Mesendoderm (in vitro differentiated cells): ENCODE measurements around the gene HCFC1R1.

Experiments used
- DNase-seq: peaks from one replicate; pipeline ENCODE4 v3.0.0; 2013
- H2AK5ac ChIP-seq: 2 replicates; pipeline ENCODE4 v1.6.1; 2013; ENCODE audit warnings: low read length, inconsistent platforms
- H2BK120ac ChIP-seq: 2 replicates; pipeline ENCODE4 v1.6.1; 2013; ENCODE audit warnings: low read depth, mild to moderate bottlenecking, low read length, moderate library complexity, mixed read lengths
- H2BK15ac ChIP-seq: replicated peaks from 2 replicates; pipeline ENCODE4 v1.6.1; 2013; ENCODE audit warnings: low read depth, mild to moderate bottlenecking, moderate library complexity
- H2BK5ac ChIP-seq: 2 replicates; pipeline ENCODE4 v1.6.1; 2013; ENCODE audit warnings: low read length, inconsistent platforms
- H3K18ac ChIP-seq: 2 replicates; pipeline ENCODE4 v1.6.1; 2013; ENCODE audit warnings: mild to moderate bottlenecking, low read length, mixed read lengths
- H3K23ac ChIP-seq: one replicate; pipeline ENCODE4 v1.6.1; 2013; ENCODE audit warnings: low read length
- H3K27ac ChIP-seq: 2 replicates; pipeline ENCODE4 v1.5.1; 2013; ENCODE audit warnings: low read depth, mild to moderate bottlenecking, inconsistent platforms, low read length, moderate library complexity
- H3K27me3 ChIP-seq: 2 replicates; pipeline ENCODE4 v1.6.1; 2013; ENCODE audit warnings: low read length, control low read depth, mild to moderate bottlenecking, inconsistent platforms; ENCODE audit not compliant: insufficient read depth, poor library complexity
- H3K36me3 ChIP-seq: 2 replicates; pipeline ENCODE4 v1.6.1; 2013; ENCODE audit warnings: low read length, inconsistent platforms; ENCODE audit not compliant: control insufficient read depth, insufficient read depth
- H3K4ac ChIP-seq: one replicate; pipeline ENCODE4 v1.6.1; 2013; ENCODE audit warnings: low read depth, mild to moderate bottlenecking, low read length, moderate library complexity
- H3K4me1 ChIP-seq: 2 replicates; pipeline ENCODE4 v1.6.1; 2013; ENCODE audit warnings: low read depth, low read length, inconsistent platforms; ENCODE audit not compliant: control insufficient read depth
- H3K4me2 ChIP-seq: 2 replicates; pipeline ENCODE4 v1.6.1; 2013; ENCODE audit warnings: low read length
- H3K4me3 ChIP-seq: 2 replicates; pipeline ENCODE4 v1.5.1; 2013; ENCODE audit warnings: mild to moderate bottlenecking, low read length
- H3K56ac ChIP-seq: one replicate; pipeline ENCODE4 v1.6.1; 2013; ENCODE audit warnings: low read length
- H3K79me1 ChIP-seq: 2 replicates; pipeline ENCODE4 v1.6.1; 2013; ENCODE audit warnings: low read length, inconsistent platforms
- H3K79me2 ChIP-seq: 2 replicates; pipeline ENCODE4 v1.6.1; 2013; ENCODE audit warnings: mild to moderate bottlenecking, low read length; ENCODE audit not compliant: control insufficient read depth, insufficient read depth
- H3K9ac ChIP-seq: 2 replicates; pipeline ENCODE4 v1.6.1; 2013; ENCODE audit warnings: low read length, inconsistent platforms
- H4K5ac ChIP-seq: one replicate; pipeline ENCODE4 v1.6.1; 2013; ENCODE audit warnings: low read length
- H4K8ac ChIP-seq: one replicate; pipeline ENCODE4 v1.6.1; 2013; ENCODE audit warnings: low read depth, mild to moderate bottlenecking, control low read depth, low read length, moderate library complexity
- WGBS: extraction: QIAGEN DNeasy Blood & Tissue Kit; methylation state at CpG from one replicate; pipeline ENCODE4 v1.1.7; 2013; ENCODE audit warnings: low lambda C conversion rate, missing lambda C conversion rate; ENCODE audit not compliant: insufficient coverage; ENCODE audit errors: extremely low coverage; 5-methylcytosine and 5-hydroxymethylcytosine counted together

The HCFC1R1 gene

DNA sequence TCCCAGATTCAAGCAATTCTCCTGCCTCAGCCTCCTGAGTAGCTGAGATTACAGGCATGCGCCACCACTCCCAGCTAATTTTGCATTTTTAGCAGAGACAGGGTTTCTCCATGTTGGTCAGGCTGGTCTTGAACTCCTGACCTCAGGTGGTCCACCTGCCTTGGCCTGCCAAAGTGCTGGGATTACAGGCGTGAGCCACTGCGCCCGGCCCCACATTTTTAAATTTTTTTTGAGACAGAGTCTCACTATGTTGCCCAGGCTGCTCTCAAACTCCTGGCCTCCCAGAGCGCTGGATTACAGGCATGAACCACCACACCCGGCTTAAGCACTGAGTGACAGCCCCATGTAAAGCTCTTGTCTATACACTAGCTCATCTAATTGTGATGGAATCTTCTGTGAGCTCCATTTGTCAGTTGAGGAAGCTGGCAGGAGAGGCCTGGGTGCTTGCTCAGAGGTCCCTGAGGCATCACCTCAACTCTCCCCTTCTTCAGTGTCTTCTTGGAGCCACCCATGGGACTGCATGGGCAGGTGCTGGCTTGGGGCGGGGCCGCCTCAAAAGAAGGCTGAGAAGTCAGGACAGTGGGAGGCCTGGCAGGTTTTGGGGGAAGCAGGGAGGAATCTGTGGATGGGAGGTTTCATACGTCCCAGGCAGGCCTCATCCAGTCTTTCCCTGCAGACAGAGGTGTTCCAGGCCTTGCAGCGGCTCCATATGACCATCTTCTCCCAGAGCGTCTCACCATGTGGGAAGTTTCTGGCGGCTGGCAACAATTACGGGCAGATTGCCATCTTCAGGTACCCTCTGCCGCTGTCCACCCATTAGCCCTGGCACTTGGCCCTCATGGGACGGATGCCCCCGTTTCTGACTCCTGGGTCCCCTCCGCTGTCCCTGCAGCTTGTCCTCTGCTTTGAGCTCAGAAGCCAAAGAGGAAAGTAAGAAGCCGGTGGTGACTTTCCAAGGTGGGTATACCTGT, 1.6 kb upstream of the HCFC1R1 start:
- peaks cover 12% of the 10 kb centered on the region for H3K4me1 ChIP-seq
- H3K27me3 ChIP-seq, result no peaks in the 10 kb centered on the region
- no peak overlapping the region for H2AK5ac ChIP-seq
- no peak overlapping the region for H3K4me2 ChIP-seq
- no peak for DNase-seq
- H3K4ac ChIP-seq, result no peak overlapping the region
- no peak overlapping the region for H3K18ac ChIP-seq
- H3K4me3 ChIP-seq, result no peak overlapping the region
- H2BK15ac ChIP-seq, result no peak overlapping the region
- no peak overlapping the region for H2BK5ac ChIP-seq
- no peak overlapping the region for H4K5ac ChIP-seq
- no CpG with 5 or more reads among the region's 18 CpGs for WGBS
- H3K23ac ChIP-seq, result no peak overlapping the region
- H3K9ac ChIP-seq, result no peak overlapping the region
- no peak overlapping the region for H3K56ac ChIP-seq
- no peak overlapping the region for H4K8ac ChIP-seq
- peaks cover 4% of the 10 kb centered on the region for H3K79me2 ChIP-seq
- no peak overlapping the region for H2BK120ac ChIP-seq
- H3K36me3 ChIP-seq, result peaks cover 8% of the 10 kb centered on the region
- peaks cover 5% of the 10 kb centered on the region for H3K79me1 ChIP-seq
- H3K27ac ChIP-seq, result no peak overlapping the region

DNA sequence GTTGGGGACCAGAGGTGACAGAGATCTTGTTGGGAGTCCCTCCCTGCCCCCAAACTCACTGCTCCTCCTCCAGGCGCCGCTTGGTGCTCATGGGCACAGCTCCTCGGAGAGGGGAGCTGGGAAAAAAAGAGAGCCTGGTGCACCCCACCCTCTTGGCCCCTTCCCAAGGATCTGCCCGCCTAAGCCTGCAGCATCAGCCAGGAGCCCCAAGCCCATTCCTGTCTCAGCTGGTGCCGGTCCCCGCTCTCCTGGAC, 400 bp downstream of the HCFC1R1 start:
- Histone ChIP-seq H3K23ac (peak overlapping the region; percentile 80), H3K4me2 (peak overlapping the region; percentile 85), H3K18ac (peak overlapping the region; percentile 69), H3K4me3 (peak overlapping the region; percentile 61), H3K4ac (no peak overlapping the region), H3K36me3 (peaks cover 8% of the 10 kb centered on the region), H3K9ac (peak overlapping the region; percentile 90), H3K56ac (peak overlapping the region; percentile 96), H2BK120ac (no peak overlapping the region), H3K4me1 (peaks cover 12% of the 10 kb centered on the region), H2AK5ac (peak overlapping the region; percentile 43), H3K79me1 (peaks cover 5% of the 10 kb centered on the region), H4K8ac (no peak overlapping the region), H4K5ac (no peak overlapping the region), H3K79me2 (peaks cover 4% of the 10 kb centered on the region), H2BK5ac (peak overlapping the region; percentile 47), H3K27ac (peak overlapping the region; percentile 94), H3K27me3 (no peaks in the 10 kb centered on the region), H2BK15ac (no peak overlapping the region)
- peak; percentile 78 for DNase-seq
- WGBS, result no CpG with 5 or more reads among the region's 6 CpGs

GRCh38 chr16:3022684-3023414, 893 bp downstream of the HCFC1R1 start:
- H4K5ac ChIP-seq, result no peak overlapping the region
- no peak overlapping the region for H4K8ac ChIP-seq
- no peak overlapping the region for H3K4ac ChIP-seq
- DNase-seq, result no peak
- no peak overlapping the region for H2BK120ac ChIP-seq
- peak overlapping the region; percentile 78 for H2AK5ac ChIP-seq
- peaks cover 12% of the 10 kb centered on the region for H3K4me1 ChIP-seq
- peak overlapping the region; percentile 94 for H3K27ac ChIP-seq
- no peak overlapping the region for H2BK15ac ChIP-seq
- H3K4me2 ChIP-seq, result peak overlapping the region; percentile 85
- peak overlapping the region; percentile 80 for H3K23ac ChIP-seq
- H3K36me3 ChIP-seq, result peaks cover 8% of the 10 kb centered on the region
- H3K27me3 ChIP-seq, result no peaks in the 10 kb centered on the region
- peak overlapping the region; percentile 90 for H3K9ac ChIP-seq
- H3K79me2 ChIP-seq, result peaks cover 4% of the 10 kb centered on the region
- H3K79me1 ChIP-seq, result peaks cover 5% of the 10 kb centered on the region
- peak overlapping the region; percentile 69 for H3K18ac ChIP-seq
- H3K56ac ChIP-seq, result peak overlapping the region; percentile 96
- no CpG with 5 or more reads among the region's 8 CpGs for WGBS
- H2BK5ac ChIP-seq, result peak overlapping the region; percentile 91
- H3K4me3 ChIP-seq, result peak overlapping the region; percentile 61

DNA sequence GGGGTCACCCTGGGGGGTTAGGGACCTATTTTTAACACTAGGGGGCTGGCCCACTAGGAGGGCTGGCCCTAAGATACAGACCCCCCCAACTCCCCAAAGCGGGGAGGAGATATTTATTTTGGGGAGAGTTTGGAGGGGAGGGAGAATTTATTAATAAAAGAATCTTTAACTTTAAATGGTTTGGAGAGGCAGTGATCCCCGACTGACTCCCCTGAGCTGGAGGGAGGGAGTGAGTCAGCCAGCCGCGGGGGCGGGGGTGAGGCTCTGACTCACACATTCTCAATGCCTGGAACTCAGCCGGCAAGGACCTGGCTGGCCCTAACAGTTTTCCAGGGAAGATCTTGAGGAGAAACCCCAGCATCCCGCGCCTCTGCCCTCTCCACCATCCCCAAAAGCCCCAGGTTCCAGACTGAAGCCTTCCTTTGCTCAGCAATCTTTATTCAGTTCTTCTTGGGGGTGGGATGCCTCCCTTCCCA, 1.5 kb downstream of the HCFC1R1 start:
- H2AK5ac ChIP-seq, result peak overlapping the region; percentile 78
- H4K5ac ChIP-seq, result no peak overlapping the region
- H3K4me1 ChIP-seq, result peaks cover 12% of the 10 kb centered on the region
- no CpG with 5 or more reads among the region's 8 CpGs for WGBS
- H3K79me2 ChIP-seq, result peaks cover 8% of the 10 kb centered on the region
- H3K4me3 ChIP-seq, result peak overlapping the region; percentile 5
- no peak overlapping the region for H4K8ac ChIP-seq
- H3K36me3 ChIP-seq, result peaks cover 8% of the 10 kb centered on the region
- H2BK5ac ChIP-seq, result peak overlapping the region; percentile 91
- no peak overlapping the region for H2BK15ac ChIP-seq
- H3K18ac ChIP-seq, result peak overlapping the region; percentile 69
- peak overlapping the region; percentile 85 for H3K4me2 ChIP-seq
- peak overlapping the region; percentile 90 for H3K9ac ChIP-seq
- H3K23ac ChIP-seq, result peak overlapping the region; percentile 48
- peak overlapping the region; percentile 97 for H3K56ac ChIP-seq
- peak overlapping the region; percentile 58 for H3K4ac ChIP-seq
- H3K79me1 ChIP-seq, result peaks cover 5% of the 10 kb centered on the region
- peak overlapping the region; percentile 98 for H3K27ac ChIP-seq
- peak; percentile 98 for DNase-seq
- H2BK120ac ChIP-seq, result no peak overlapping the region
- no peaks in the 10 kb centered on the region for H3K27me3 ChIP-seq

GRCh38 chr16:3021449-3022207, 2.1 kb downstream of the HCFC1R1 start:
- peak; percentile 98 for DNase-seq
- peak overlapping the region; percentile 97 for H3K56ac ChIP-seq
- peak overlapping the region; percentile 31 for H3K18ac ChIP-seq
- H4K8ac ChIP-seq, result no peak overlapping the region
- no peaks in the 10 kb centered on the region for H3K27me3 ChIP-seq
- peak overlapping the region; percentile 38 for H2BK5ac ChIP-seq
- H3K79me1 ChIP-seq, result peaks cover 5% of the 10 kb centered on the region
- no peak overlapping the region for H2BK120ac ChIP-seq
- H2AK5ac ChIP-seq, result peak overlapping the region; percentile 50
- peak overlapping the region; percentile 72 for H3K4me2 ChIP-seq
- peaks cover 12% of the 10 kb centered on the region for H3K4me1 ChIP-seq
- H3K36me3 ChIP-seq, result peaks cover 5% of the 10 kb centered on the region
- no peak overlapping the region for H3K23ac ChIP-seq
- H3K27ac ChIP-seq, result peak overlapping the region; percentile 98
- H2BK15ac ChIP-seq, result no peak overlapping the region
- peak overlapping the region; percentile 58 for H3K4ac ChIP-seq
- peak overlapping the region; percentile 87 for H3K9ac ChIP-seq
- H4K5ac ChIP-seq, result no peak overlapping the region
- H3K79me2 ChIP-seq, result peaks cover 13% of the 10 kb centered on the region
- no CpG with 5 or more reads among the region's 25 CpGs for WGBS
- H3K4me3 ChIP-seq, result peak overlapping the region; percentile 69
